Measurements from ENCODE around the gene DUSP2.

DUSP2 gene

DNA sequence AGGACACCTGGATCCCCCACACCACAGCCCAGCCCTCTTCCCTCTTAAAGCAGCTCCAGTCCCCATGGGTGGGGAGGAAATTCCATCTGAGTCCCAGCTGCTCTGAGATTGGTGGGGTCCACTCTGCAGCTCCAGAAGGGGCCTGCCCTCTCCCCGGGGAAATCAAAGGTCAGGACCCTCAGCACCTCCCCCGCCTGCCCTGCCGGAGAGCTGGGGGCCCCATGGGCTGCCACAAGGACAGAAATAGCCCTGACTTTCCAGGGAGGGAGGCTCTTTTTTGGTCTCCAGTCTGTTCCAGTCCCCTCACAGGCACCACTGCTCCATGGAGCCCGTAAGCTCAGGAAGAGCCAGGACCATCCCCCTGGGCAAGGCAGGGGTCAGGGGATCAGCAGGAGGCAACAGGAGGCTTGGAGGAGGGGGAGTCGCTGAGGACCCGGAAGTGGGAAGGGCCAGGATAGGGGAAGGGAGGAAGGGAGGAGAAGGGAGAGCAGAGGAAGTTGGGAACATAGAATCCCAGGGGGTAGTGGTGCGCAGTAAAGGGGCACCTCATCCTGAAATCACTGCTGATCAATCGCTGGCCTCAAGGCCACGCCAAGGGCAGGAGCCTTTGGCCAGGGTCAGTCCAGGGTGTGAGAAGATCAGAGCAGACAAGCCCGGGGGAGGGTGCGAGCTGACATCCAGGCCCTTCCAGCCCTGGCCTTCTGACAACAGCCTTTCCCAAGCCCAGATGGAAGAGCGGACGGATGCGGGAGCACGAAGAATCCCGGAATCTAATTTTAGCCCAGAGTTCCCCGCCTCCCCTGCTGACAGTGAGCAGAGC is 36.5 kb downstream of the DUSP2 start:
- TF ChIP-seq YY1 (IDR thresholded peaks at IDR 0.05; ENCODE audit: low read depth) (no peak), TAF1 (IDR thresholded peaks at IDR 0.05; ENCODE audit: low read depth) (no peak), CREB1 (IDR thresholded peaks at IDR 0.05; ENCODE audit: low read depth) (no peak)

- no peak for TF ChIP-seq ZBTB7A (IDR thresholded peaks at IDR 0.05; ENCODE audit: low read depth)
- no peak for TF ChIP-seq TEAD4 (IDR thresholded peaks at IDR 0.05)
- TF ChIP-seq TAF1 (IDR thresholded peaks at IDR 0.05; ENCODE audit: low read depth), result no peak
- TF ChIP-seq NFIC (IDR thresholded peaks at IDR 0.05), result no peak
- no peak for TF ChIP-seq FOXM1 (IDR thresholded peaks at IDR 0.05; ENCODE audit: borderline replicate concordance, low read depth)
- TF ChIP-seq TCF12 (IDR thresholded peaks at IDR 0.05; ENCODE audit: low read depth), result no peak
- TF ChIP-seq CREB1 (IDR thresholded peaks at IDR 0.05; ENCODE audit: low read depth), result no peak
- TF ChIP-seq, protein P1, sequence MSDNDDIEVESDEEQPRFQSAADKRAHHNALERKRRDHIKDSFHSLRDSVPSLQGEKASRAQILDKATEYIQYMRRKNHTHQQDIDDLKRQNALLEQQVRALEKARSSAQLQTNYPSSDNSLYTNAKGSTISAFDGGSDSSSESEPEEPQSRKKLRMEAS (IDR thresholded peaks at IDR 0.05), result no peak
- TF ChIP-seq, protein P2, sequence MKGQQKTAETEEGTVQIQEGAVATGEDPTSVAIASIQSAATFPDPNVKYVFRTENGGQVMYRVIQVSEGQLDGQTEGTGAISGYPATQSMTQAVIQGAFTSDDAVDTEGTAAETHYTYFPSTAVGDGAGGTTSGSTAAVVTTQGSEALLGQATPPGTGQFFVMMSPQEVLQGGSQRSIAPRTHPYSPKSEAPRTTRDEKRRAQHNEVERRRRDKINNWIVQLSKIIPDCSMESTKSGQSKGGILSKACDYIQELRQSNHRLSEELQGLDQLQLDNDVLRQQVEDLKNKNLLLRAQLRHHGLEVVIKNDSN (IDR thresholded peaks at IDR 0.05), result no peak
- no peak for TF ChIP-seq RAD21 (IDR thresholded peaks at IDR 0.05; ENCODE audit: low read depth)
- TF ChIP-seq YY1 (IDR thresholded peaks at IDR 0.05; ENCODE audit: low read depth), result no peak
- no peak for TF ChIP-seq CEBPB (IDR thresholded peaks at IDR 0.05)
- no peak for TF ChIP-seq EGR1 (IDR thresholded peaks at IDR 0.05)
- TF ChIP-seq EP300 (IDR thresholded peaks at IDR 0.05; ENCODE audit: borderline replicate concordance), result no peak
- TF ChIP-seq, protein P3, sequence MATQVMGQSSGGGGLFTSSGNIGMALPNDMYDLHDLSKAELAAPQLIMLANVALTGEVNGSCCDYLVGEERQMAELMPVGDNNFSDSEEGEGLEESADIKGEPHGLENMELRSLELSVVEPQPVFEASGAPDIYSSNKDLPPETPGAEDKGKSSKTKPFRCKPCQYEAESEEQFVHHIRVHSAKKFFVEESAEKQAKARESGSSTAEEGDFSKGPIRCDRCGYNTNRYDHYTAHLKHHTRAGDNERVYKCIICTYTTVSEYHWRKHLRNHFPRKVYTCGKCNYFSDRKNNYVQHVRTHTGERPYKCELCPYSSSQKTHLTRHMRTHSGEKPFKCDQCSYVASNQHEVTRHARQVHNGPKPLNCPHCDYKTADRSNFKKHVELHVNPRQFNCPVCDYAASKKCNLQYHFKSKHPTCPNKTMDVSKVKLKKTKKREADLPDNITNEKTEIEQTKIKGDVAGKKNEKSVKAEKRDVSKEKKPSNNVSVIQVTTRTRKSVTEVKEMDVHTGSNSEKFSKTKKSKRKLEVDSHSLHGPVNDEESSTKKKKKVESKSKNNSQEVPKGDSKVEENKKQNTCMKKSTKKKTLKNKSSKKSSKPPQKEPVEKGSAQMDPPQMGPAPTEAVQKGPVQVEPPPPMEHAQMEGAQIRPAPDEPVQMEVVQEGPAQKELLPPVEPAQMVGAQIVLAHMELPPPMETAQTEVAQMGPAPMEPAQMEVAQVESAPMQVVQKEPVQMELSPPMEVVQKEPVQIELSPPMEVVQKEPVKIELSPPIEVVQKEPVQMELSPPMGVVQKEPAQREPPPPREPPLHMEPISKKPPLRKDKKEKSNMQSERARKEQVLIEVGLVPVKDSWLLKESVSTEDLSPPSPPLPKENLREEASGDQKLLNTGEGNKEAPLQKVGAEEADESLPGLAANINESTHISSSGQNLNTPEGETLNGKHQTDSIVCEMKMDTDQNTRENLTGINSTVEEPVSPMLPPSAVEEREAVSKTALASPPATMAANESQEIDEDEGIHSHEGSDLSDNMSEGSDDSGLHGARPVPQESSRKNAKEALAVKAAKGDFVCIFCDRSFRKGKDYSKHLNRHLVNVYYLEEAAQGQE (IDR thresholded peaks at IDR 0.05; ENCODE audit: low read depth), result no peak
Measured at GRCh38 chr2:96108151-96108540, 37.1 kb downstream of the DUSP2 start.

DNA sequence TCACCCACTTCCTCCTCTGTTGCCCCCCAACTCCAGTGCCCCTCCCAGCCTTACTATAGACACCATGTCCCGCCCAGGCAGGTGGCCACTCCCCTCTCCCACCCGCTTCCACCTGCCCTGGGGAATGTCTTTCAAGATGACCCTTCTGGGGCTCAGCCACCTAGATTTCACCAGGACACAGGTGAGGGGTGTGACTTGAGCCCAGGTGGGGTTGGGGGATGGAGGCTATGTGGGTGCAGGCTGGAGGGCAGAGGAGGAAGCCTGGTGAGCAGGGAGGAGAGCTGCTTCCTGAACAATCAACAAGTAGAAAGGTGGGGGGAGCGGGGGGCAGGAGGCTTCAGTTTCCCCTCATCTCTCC is 37.6 kb downstream of the DUSP2 start:
- TF ChIP-seq, protein P2 (IDR thresholded peaks at IDR 0.05), result no peak
- no peak for TF ChIP-seq FOXM1 (IDR thresholded peaks at IDR 0.05; ENCODE audit: borderline replicate concordance, low read depth)
- no peak for TF ChIP-seq TCF12 (IDR thresholded peaks at IDR 0.05; ENCODE audit: low read depth)
- no peak for TF ChIP-seq EGR1 (IDR thresholded peaks at IDR 0.05)
- TF ChIP-seq EP300 (IDR thresholded peaks at IDR 0.05; ENCODE audit: borderline replicate concordance), result no peak
- TF ChIP-seq NFIC (IDR thresholded peaks at IDR 0.05), result no peak
- TF ChIP-seq CEBPB (IDR thresholded peaks at IDR 0.05), result no peak
- TF ChIP-seq, protein P1 (IDR thresholded peaks at IDR 0.05), result no peak
- TF ChIP-seq RAD21 (IDR thresholded peaks at IDR 0.05; ENCODE audit: low read depth), result no peak
- no peak for TF ChIP-seq TEAD4 (IDR thresholded peaks at IDR 0.05)
- TF ChIP-seq CREB1 (IDR thresholded peaks at IDR 0.05; ENCODE audit: low read depth), result no peak

DNA sequence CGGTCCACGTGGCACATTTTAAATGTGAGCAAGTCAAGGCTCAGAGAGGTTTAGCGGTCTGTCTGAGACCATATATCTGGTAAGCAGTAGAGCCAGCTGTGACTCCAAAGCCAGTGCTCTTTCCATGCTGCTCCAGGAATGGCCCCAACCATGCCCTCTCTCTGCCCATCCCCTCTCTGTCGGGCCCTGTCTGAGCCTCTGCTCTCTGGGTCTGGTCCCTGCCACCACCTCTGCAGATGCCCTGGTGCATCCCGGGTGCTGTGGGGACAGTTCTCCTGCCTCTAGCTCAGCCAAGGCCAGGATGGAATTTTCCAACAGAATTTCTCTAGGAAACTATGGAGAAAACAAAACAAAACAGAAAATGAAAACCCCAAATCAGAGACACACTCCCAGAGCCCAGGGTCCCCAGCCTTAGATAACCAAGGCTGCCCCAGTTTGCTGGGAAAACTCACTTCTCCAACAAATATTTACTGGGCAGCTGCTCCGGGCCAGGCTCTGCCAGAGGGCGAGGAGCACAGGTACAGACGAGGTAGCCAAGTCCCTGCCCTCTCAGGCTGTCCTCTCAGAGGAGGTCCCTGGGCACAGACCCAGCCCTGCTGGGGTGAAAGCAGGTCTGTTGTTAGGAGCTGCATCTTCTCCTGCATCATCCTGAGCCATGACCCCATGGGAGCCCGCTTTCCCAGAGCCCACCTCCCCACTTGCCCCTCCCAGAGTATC is 38.1 kb downstream of the DUSP2 start:
- TF ChIP-seq, protein P3 (IDR thresholded peaks at IDR 0.05; ENCODE audit: low read depth), result no peak
- TF ChIP-seq CEBPB (IDR thresholded peaks at IDR 0.05) (no peak), CREB1 (IDR thresholded peaks at IDR 0.05; ENCODE audit: low read depth) (no peak), FOXM1 (IDR thresholded peaks at IDR 0.05; ENCODE audit: borderline replicate concordance, low read depth) (no peak), TAF1 (IDR thresholded peaks at IDR 0.05; ENCODE audit: low read depth) (no peak), TCF12 (IDR thresholded peaks at IDR 0.05; ENCODE audit: low read depth) (no peak), TEAD4 (IDR thresholded peaks at IDR 0.05) (no peak), YY1 (IDR thresholded peaks at IDR 0.05; ENCODE audit: low read depth) (no peak), EGR1 (IDR thresholded peaks at IDR 0.05) (no peak), EP300 (IDR thresholded peaks at IDR 0.05; ENCODE audit: borderline replicate concordance) (no peak), ZBTB7A (IDR thresholded peaks at IDR 0.05; ENCODE audit: low read depth) (no peak), NFIC (IDR thresholded peaks at IDR 0.05) (no peak), RAD21 (IDR thresholded peaks at IDR 0.05; ENCODE audit: low read depth) (no peak)
- TF ChIP-seq, protein P1 (IDR thresholded peaks at IDR 0.05), result no peak
- TF ChIP-seq, protein P2 (IDR thresholded peaks at IDR 0.05), result no peak
